PFSK-1 (cell line): ENCODE data around the gene HOXD10.

Source experiments
- POLR2AphosphoS5 ChIP-seq: IDR thresholded peaks from 2 replicates; pipeline ENCODE4 v1.6.1; 2012; ENCODE audit warnings: low read depth, mild to moderate bottlenecking, control low read depth, low read length, moderate library complexity
- TAF1 ChIP-seq: IDR thresholded peaks from 2 replicates; pipeline ENCODE4 v1.6.1; 2012; ENCODE audit warnings: low read length, control low read depth, borderline replicate concordance; ENCODE audit not compliant: insufficient read depth

- no peak for TF ChIP-seq TAF1
- TF ChIP-seq POLR2AphosphoS5 = no peak
Observed at GRCh38 chr2:176088937-176089842, 27.4 kb upstream of the HOXD10 start.
